Heart right ventricle (tissue), 16 donors: Measurements from ENCODE around the gene AAK1. TPM values are rescaled to one million over a fixed set of nuclear protein-coding genes. Genes with fewer than 3 reads are reported as not detected.
A peak's percentile ranks its signal among the peaks of the same experiment; 100 is the strongest.

Experiments used
- ATAC-seq, 8 donors: fragments of 200-7000 bp; cut with Tn5 transposase; one replicate each; pipeline ENCODE4 v1.9.1; 2020; ENCODE audit warnings: mild to moderate bottlenecking in 8 of 8, moderate library complexity in 8 of 8, moderate number of reproducible peaks in 1 of 8
- DNase-seq, 2 donors: peaks; one replicate each; pipeline ENCODE4 v3.0.0-alpha.2; 2020
- H3K27ac ChIP-seq, 10 donors: fragments of 200-600 bp; sonication (generic) in 2 of 10; one replicate each; pipeline versions ENCODE4 v1.5.0 to v1.8.0; 2020 to 2022; ENCODE audit warnings: mild to moderate bottlenecking in 3 of 10
- H3K27me3 ChIP-seq, 7 donors: fragments of 200-600 bp; one replicate each; pipeline ENCODE4 v1.8.0; 2021 to 2022; ENCODE audit warnings: mild to moderate bottlenecking in 2 of 7
- H3K36me3 ChIP-seq, 9 donors: fragments of 200-600 bp; sonication (generic) in 1 of 9; one replicate each; pipeline versions ENCODE4 v1.5.0 to v1.8.0; 2020 to 2022; ENCODE audit warnings: mild to moderate bottlenecking in 2 of 9
- H3K4me1 ChIP-seq, 9 donors: fragments of 200-600 bp; sonication (generic) in 1 of 9; one replicate each; pipeline versions ENCODE4 v1.5.0 to v1.8.0; 2020 to 2022; ENCODE audit warnings: mild to moderate bottlenecking in 4 of 9
- H3K4me3 ChIP-seq, 10 donors: fragments of 200-600 bp; sonication (generic) in 2 of 10; one replicate each; pipeline versions ENCODE4 v1.5.0 to v1.8.0; 2020 to 2022; ENCODE audit warnings: mild to moderate bottlenecking in 7 of 10, moderate library complexity in 2 of 10
- H3K9me3 ChIP-seq, 11 donors: fragments of 200-600 bp in 10 of 11; sonication (generic) in 2 of 11; one replicate each; pipeline versions ENCODE4 v1.5.0 to v1.8.0; 2013 to 2022; ENCODE audit warnings: mild to moderate bottlenecking in 2 of 11, control low read depth in 1 of 11, moderate library complexity in 1 of 11
- WGBS, 2 donors: extraction: QIAGEN DNeasy Blood & Tissue Kit; methylation state at CpG; one replicate each; pipeline ENCODE4 v1.1.7; 2013; ENCODE audit warnings: inconsistent platforms in 1 of 2; 5-methylcytosine and 5-hydroxymethylcytosine counted together
- intact Hi-C, 10 donors: fragments of 100-400 bp; cut with DNase I; formaldehyde crosslinking; loops; one replicate each; pipeline versions ENCODE4 v1.11.1 to v1.14.2; 2022
- polyA plus RNA-seq, 2 donors: library from polyadenylated mRNA; stranded (reverse); fragments of 200-250 nt; gene quantifications; one replicate each; pipeline ENCODE4 v1.2.3, GENCODE V29; 2013
- total RNA-seq, 10 donors: library from RNA; stranded (reverse); fragmentation: NEBNext Ultra II Directional in 3 of 10; extraction: Animal tissue kit (Norgen Biotek cat#: 25700) in 3 of 10; gene quantifications; one replicate each; pipeline versions ENCODE4 v1.2.1 to v1.2.4, GENCODE V29; 2021 to 2023
- TF ChIP-seq, protein P1 (sequence below), 9 donors: fragments of 200-600 bp; sonication (generic) in 2 of 9; IDR thresholded peaks; one replicate each; pipeline versions ENCODE4 v1.5.0 to v1.8.0; 2021 to 2022; ENCODE audit warnings: antibody characterized with exemption in 9 of 9, mild to moderate bottlenecking in 5 of 9, moderate library complexity in 1 of 9
- donor health status: Arrhythmogenic right ventricular cardiomyopathy.
- donor health status: ischemic (EF 13 %, LVEDD 7.1; RV severe dilation, severe dysfunction).
- donor health status: healthy with polysubstance abuse.
- donor health status: DM: no; HTN: yes; CAD: no.
- donor health status: DM: no; HTN: no; CAD: no.
- donor health status: ischemic (EF 25% LVEDD 6.9; RV normal size, moderate dysfunction).
- donor health status: ischemic (EF 25% LVEDD 5.7; RV mildly dilated, moderate dysfunction).
- donor health status: healthy.
- donor health status: DM: yes; HTN: yes; CAD: no.
- donor health status: Ischemic cardiomyopathy.
- donor health status: ischemic (EF 35%, LVEDD 5.7; RV mildly dilated, moderate dysfunction).
- donor health status: nonischemic (EF 11% LVEDD 7.7; RV severe dilation, severe dysfunction).
- donor health status: DM: yes; HTN: yes; CAD: no.
- donor health status: PGD.
- donor health status: ischemic (EF 29% LVEDD 5.4; RV normal size, mild dysfunction).
- donor health status: nonischemic (EF 23%, LVEDD 6.1; RV moderate dilation, normal function).

The AAK1 gene
- total and polyA plus RNA-seq, 12 donors, result 10.1 to 148 (median 116) TPM

DNA sequence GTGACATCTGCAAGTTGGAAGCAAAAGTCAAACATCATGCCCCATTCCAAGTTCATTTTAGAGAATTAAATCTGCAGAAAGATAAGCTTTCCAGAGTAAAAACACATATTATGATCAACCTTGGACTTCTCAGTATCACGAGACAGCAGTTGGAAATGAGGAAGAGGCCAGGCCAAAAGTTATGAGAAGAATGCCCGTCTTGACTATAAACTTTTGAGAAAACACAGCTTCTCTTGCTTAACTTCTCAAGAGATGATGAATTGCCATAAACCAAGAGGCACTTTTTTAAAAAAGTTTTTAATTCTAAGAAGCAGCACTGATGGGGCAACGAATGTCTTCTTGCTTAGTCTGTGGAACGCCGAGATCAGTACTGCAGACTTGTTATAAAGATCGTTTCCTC, 153.7 kb downstream of the AAK1 start:
- intact Hi-C loops, result no loop called here
- DNase-seq (no peak), ATAC-seq (no peak)
- Histone ChIP-seq H3K36me3 (peaks cover 0 to 70% (median 0%) of the 10 kb centered on the region in 9 donors), H3K27ac (peak overlapping the region in 3 of 10 donors; percentile 11 to 45 (median 19)), H3K27me3 (no peaks in the 10 kb centered on the region), H3K4me1 (peaks cover 0 to 26% (median 4%) of the 10 kb centered on the region in 9 donors), H3K9me3 (no peaks in the 10 kb centered on the region), H3K4me3 (no peak overlapping the region)
- 86 to 87% methylated on average over 6 of the region's 6 CpGs for WGBS, 2 donors
- TF ChIP-seq, protein P1, sequence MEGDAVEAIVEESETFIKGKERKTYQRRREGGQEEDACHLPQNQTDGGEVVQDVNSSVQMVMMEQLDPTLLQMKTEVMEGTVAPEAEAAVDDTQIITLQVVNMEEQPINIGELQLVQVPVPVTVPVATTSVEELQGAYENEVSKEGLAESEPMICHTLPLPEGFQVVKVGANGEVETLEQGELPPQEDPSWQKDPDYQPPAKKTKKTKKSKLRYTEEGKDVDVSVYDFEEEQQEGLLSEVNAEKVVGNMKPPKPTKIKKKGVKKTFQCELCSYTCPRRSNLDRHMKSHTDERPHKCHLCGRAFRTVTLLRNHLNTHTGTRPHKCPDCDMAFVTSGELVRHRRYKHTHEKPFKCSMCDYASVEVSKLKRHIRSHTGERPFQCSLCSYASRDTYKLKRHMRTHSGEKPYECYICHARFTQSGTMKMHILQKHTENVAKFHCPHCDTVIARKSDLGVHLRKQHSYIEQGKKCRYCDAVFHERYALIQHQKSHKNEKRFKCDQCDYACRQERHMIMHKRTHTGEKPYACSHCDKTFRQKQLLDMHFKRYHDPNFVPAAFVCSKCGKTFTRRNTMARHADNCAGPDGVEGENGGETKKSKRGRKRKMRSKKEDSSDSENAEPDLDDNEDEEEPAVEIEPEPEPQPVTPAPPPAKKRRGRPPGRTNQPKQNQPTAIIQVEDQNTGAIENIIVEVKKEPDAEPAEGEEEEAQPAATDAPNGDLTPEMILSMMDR (IDR thresholded peaks at IDR 0.05), result no peak

DNA sequence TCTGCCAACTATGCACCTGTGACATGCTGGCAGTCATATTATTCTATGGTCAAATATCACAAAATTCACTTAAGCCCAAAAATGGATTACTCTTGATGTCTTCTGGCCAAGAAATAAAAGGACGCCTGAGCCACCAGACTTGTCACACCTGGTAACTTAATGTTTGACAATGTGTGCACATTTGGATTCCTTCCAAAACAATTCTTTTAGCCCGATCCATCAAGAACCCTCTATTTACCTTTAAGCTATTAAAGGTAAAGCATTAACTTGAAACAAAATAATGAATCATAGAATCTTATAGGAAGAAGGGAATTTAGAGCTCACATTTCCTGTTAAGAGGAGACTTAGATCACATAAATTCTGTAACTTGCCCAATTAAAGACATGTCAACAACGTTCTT, 159.8 kb downstream of the AAK1 start:
- no peaks in the 10 kb centered on the region for H3K9me3 ChIP-seq
- peaks cover 0 to 78% (median 10%) of the 10 kb centered on the region in 9 donors for H3K36me3 ChIP-seq
- intact Hi-C loops, result no loop called here
- ATAC-seq, result no peak
- TF ChIP-seq, protein P1 (IDR thresholded peaks at IDR 0.05), result no peak
- no peak overlapping the region for H3K4me3 ChIP-seq
- H3K27ac ChIP-seq, result no peak overlapping the region
- 71 to 80% methylated on average over 3 of the region's 3 CpGs for WGBS, 2 donors
- peaks cover 0 to 11% (median 0%) of the 10 kb centered on the region in 9 donors for H3K4me1 ChIP-seq
- no peaks in the 10 kb centered on the region for H3K27me3 ChIP-seq
- no peak for DNase-seq

GRCh38 chr2:69483024-69483423, 160.5 kb downstream of the AAK1 start:
- WGBS, 2 donors, result 72 to 82% methylated on average over 4 of the region's 4 CpGs
- ATAC-seq (no peak), DNase-seq (no peak)
- Histone ChIP-seq H3K27ac (no peak overlapping the region), H3K36me3 (peaks cover 0 to 78% (median 10%) of the 10 kb centered on the region in 9 donors), H3K4me1 (peaks cover 0 to 11% (median 0%) of the 10 kb centered on the region in 9 donors), H3K27me3 (no peaks in the 10 kb centered on the region), H3K9me3 (no peaks in the 10 kb centered on the region), H3K4me3 (no peak overlapping the region)
- intact Hi-C loops, result no loop called here
- TF ChIP-seq, protein P1 (IDR thresholded peaks at IDR 0.05), result no peak

- peaks cover 0 to 83% (median 10%) of the 10 kb centered on the region in 9 donors for H3K36me3 ChIP-seq
These were observed 161.1 kb downstream of the AAK1 start for GRCh38 chr2:69482471-69482870.

More at GRCh38 chr2:69482471-69482870, 161.1 kb downstream of the AAK1 start:
- DNase-seq, result no peak
- Histone ChIP-seq H3K4me1 (peaks cover 0 to 11% (median 0%) of the 10 kb centered on the region in 9 donors), H3K27ac (no peak overlapping the region), H3K4me3 (no peak overlapping the region), H3K9me3 (no peaks in the 10 kb centered on the region), H3K27me3 (no peaks in the 10 kb centered on the region)
- TF ChIP-seq, protein P1 (IDR thresholded peaks at IDR 0.05), result no peak
- WGBS, 2 donors, result 79 to 83% methylated on average over 3 of the region's 3 CpGs
- intact Hi-C loops, result no loop called here
- no peak for ATAC-seq
